Stimulated activated CD4-positive, alpha-beta T cell treated with anti-CD3 and anti-CD28 coated beads, Interleukin-4, amount 100 ng/mL, for 4 hours (primary cell): Measurements from ENCODE around the gene AMH.
A peak's percentile ranks its signal among the peaks of the same experiment; 100 is the strongest.

ENCODE experiments used
- DNase-seq, 2 experiments: peaks; one replicate each; pipeline ENCODE4 v3.0.0-alpha.2; 2020

The AMH gene

DNA sequence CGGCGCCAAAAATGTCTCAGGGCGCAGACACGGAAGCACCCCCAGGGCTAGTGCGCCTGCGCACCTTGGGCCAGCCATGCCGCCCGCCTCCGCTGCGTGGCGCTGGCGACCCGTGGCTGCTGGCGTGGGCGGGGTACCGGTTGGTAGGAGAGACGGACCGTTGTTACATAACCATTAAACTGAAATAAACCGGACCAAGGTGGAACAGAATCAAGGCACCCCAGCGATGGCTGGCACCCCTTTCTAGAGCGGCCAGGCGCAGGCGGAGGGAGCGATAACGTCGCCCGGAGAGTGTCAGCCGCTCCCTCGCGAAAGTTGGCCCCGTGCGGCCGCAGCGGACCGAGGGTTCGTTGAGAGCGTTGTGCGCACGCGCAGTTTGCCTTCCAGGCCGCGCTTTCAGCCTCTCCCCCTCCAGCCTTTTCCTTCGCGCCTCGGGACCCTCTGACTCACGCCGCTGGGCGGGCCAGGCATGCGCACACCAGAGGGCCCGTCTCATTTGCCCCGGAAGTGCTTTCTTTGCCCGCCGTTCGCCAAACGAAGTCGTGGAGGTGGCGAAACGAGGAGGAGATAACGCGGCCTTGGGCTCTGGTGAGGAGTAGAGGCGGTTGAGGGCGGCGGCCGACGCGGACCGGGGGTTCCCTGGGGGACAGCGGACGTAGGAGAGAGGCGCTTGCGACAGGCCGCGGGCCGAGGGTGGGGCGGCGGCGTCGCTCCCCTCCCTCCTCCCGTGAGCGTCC is 12.6 kb upstream of the AMH start, which contains the start of the genes PLEKHJ1 and SF3A2:
TSS of gene PLEKHJ1 (minus strand) at position 16 of the 737 bp plus-strand sequence. CDS start 81 bp downstream, outside the sequence.
TSS of gene SF3A2 (plus strand) at position 511 of the 737 bp plus-strand sequence. CDS start 6,595 bp downstream, outside the sequence.
- DNase-seq, result peak; percentile 97 to 98

DNA sequence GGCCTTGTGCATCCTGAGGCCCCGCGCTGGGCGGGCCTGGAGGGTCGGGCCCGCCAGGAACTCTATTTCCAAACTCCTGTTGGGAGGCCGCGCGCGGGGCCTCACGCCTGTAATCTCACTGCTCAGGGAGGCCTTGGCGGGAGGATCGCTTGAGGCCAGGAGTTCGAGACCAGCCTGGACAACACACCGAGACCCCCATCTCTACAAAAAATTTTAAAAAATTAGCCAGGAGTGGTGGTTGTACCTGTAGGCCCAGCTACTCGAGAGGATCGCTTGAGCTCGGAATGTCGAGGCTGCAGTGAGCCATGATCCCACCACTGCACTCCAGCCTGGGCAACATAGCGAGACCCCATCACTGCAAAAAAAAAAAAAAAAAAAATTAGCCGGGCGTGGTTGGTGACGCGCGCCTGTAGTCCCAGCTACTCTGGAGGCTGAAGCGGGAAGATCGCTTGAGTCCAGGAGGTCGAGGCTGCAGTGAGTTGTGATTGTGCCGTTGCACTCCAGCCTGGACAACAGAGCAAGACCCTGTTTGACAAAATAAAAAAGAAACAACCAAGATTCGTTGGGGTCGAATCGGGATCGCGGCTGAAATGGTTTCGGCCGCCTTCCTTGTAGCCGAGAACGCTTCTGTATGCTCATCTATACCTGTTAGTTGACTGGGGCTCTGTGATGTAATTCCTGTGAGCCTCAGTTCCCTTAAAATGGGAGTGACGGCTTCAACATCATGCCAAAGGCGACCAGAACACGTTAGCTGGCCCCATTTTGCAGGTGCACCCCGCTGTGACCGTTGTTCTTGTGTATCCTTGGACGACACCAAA is 11.9 kb upstream of the AMH start:
- no peak for DNase-seq

DNA sequence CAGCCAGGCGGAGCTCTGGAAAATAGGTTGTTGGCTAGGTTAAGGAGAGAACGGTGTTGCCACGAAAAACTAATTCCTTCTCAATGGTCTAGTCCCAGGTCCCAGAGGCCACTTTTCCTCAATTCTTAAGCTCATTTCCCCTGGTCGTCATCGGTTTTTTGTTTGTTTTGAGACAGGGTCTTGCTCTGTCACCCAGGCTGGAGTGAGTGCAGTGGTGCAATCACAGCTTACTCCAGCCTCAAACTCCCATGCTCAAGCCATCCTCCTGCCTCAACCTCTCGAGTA is 11.3 kb upstream of the AMH start:
- no peak for DNase-seq

DNA sequence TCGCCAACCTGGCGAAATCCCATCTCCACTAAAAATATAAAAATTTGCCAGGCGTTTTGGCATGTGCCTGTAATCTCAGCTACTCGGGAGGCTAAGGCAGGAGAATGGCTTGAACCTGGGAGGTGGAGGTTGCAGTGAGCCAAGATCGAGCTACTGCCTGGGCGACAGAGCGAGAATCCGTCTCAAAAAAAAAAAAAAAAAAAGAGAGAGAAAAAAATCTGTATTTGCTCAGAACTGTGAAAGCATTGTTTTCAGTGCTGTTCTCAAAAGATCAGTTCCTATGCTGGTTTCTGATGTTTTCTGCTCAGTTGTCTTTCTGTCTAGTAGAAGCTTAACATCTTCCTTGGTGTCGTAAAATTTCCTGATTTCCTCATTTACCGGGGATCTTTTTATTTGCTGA is 9.9 kb upstream of the AMH start:
- DNase-seq, result no peak

DNA sequence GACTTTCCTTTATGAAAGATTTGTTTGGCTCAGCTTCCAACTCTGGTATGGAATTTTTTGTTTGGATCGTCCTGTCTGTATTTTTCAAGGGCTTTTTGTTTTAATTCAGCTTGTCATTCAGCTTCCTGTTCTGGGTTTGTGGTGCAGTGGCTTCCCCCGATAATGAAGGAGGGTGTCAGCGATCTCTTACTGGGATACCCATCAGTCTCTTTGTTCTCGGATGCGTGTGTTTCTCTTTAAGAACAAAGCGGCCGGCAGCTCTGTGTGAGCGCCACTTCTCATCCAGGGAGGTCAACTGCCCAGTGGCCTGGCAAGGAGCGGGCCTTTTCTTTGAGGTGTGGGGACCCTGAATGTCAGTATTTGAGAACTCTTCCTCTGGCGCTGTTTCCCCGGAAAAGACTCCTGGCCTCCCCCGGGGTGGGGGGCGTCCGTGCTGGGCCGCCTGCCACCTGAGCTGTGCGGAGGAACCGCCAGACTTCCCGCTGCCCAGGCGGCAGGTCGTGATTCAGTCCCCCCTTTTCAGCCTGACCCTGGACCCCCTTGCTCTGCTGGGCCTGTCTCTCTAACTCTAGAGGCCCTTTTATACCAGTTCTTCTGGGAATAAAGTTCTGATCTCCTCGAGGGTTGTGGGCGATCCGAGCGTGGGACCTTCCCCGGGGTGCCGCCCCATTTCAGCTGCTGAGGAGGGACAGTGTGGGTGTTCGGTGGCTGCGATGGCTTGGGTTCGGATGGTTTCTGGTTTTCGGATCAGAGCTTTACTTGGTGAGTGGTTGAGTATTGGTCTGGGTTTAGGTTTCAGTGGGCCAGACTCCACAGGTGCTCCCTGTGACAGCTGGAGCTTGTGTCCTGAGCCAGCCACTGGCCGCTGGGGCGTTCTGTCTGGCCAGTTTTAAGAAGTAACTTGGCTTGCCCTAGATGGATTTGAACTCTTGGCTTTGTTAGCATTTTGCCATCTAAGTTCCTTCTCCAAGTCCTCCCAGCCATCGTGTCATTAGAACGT is 9.1 kb upstream of the AMH start:
- DNase-seq, result peak in 1 of 2 experiments; percentile 33

DNA sequence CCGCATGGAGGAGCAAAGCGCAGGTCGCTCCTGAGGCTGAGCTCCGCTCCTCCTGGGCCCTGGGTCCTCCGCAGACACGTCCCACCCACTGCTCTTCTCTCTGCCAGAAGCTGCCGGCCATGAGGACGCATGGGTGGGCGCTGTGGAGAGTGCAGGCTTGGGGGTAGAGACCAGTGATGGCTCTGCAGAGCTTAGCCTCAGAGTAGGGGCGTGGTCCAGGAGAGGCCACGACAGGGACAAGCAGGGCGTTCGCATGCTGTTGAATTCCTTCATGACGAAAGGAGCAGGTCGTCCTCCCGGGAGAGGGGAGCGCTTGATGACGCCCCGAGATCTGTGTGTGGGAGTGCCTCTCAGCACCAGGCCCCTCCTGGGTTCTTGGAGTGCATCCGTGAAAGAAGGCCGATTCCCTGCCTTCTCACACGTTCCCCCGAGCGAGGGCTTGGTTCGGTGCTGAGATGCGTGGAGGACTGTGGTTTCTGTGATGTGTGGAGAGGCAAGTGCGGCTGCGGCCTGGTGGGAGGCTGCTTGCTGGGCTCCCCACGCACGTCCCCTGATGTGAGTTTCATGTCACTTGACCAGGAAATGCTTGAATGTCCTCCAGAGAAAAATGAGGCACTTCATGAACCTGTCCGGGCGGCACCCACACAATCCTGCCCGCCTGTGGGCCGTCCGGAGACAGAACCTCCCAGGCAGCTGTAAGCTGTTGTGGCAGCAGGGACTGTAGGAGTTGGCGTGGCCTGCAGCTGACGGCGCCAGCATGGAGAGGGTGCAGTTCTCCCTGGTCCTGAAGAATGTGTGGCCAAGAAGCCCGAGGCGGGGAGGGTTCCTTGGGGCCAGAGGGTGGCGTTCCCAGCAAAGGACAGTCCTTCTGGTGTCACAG is 8.0 kb upstream of the AMH start:
- DNase-seq, result no peak

DNA sequence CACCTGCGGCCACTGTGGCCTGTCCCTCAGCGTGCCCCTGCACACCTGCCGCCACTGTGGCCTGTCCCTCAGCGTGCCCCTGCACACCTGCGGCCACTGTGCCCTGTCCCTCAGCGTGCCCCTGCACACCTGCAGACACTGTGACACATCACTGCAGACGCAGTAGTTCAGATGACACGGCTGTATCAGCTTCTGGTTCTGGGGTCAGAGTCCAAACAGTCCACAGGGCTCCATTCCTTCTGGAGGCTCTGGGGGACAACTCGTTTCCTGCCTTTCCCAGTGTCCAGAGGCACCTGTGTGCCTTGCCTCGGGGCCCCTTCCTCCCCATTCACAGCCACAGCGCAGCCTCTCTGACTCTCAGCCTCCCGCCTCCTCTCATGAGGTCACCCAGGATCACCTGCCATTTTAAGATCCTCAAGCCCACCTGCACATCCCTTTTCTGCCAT is 7.0 kb upstream of the AMH start:
- DNase-seq, result no peak

DNA sequence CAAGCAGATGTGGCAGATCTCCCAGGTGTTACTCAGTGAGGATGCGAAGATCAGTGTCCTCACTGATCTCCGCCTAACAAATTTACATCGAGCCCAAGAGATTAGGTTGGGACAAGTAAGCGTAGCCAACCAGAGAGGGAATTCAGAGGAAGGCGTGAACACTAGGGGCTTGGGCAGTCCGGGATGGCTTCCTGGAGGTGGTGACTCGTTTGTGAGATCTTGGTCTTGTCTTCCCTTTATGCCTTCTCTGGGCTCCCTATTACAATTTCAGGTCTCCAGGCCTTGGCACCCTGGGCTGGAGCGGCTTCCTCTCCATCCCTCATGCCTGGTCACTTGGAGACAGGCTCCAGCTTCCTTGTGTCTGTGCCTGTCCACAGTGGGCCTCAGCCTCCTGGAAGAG is 6.3 kb upstream of the AMH start:
- DNase-seq, result no peak

DNA sequence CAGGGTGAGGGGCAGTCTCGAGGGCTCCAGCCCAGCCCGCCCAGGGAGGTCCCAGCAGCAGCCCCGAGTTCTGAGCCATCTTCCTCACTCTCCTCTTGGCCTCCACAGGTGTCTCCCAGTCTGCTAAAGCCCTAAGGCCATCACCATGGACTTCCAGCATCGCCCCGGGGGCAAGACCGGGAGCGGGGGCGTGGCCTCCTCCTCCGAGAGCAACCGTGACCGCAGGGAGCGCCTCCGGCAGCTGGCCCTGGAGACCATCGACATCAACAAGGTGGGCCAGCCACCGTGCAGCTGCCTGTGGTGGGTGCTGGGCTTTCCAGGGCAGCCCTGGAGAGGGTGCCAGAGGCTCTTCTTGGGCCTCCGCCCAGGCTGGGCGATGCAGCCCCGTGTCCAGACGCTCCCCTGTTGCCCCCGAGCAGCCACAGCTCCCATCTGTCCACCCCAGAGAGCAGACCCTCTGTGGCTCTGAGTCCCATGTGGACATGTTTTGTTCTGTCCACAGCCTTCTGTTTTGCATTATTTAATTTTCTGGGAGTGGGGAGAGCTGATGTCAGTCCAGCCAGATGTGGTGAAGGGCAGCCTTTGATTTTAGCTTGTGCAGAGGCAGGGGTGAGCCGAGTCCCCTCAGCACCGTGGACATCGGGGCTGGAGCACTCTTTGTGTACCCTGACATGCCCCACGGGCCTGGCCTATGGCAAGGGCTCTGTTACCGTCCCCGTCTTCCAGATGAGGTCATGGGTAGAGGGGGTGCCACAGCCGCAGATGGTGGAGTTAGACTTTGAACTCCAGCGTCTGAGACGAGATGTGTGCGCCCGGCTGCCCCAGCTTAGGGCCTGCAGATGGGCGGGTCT is 5.6 kb upstream of the AMH start:
- DNase-seq, result no peak

DNA sequence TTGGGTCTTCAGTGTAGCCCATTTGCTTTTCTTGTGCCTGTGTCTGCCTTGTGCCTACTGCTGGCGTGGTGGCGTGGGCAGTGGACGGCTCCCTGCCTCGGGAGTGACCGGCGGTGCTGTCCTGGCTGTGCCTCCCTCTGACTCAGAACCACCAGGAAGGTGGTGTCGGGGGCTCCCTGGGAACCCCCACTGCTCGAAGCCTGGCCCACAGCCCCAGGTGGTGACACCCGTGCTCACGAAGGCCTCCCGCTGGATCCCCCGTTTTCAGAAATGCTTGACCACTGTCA is 5.1 kb upstream of the AMH start:
- no peak for DNase-seq

DNA sequence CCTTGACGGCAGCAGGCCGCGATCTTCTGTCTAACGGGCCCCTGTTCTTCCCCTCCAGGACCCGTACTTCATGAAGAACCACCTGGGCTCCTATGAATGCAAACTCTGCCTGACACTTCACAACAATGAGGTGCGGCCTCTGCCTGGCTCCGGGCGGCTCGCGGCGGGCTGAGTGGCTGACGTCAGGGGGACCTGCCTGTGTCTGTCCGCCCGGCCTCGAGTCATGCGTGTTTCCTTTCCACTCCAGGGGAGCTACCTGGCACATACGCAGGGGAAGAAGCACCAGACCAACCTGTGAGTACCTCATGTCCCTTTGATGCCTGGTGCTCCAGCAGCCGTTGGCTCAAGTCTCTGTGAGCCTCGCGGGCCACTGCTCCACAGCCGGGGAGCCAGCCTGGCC is 4.6 kb upstream of the AMH start:
- DNase-seq, result no peak

DNA sequence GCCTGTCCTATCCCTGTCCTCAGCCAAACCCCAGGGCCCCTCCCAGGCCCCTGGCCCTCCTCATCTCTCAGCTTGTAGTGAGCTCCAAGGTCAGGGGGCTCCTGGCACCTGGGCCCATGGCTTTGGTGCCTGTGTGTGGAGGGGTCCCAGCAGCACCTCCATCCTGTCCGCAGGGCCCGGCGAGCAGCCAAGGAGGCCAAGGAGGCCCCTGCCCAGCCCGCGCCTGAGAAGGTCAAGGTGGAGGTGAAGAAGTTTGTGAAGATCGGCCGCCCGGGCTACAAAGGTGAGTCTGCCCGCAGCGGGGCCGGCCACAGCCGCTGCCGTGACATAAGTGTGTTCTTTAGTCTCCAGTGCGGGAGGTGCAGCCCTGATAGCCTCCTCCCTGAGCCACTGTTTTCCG is 3.9 kb upstream of the AMH start:
- no peak for DNase-seq

DNA sequence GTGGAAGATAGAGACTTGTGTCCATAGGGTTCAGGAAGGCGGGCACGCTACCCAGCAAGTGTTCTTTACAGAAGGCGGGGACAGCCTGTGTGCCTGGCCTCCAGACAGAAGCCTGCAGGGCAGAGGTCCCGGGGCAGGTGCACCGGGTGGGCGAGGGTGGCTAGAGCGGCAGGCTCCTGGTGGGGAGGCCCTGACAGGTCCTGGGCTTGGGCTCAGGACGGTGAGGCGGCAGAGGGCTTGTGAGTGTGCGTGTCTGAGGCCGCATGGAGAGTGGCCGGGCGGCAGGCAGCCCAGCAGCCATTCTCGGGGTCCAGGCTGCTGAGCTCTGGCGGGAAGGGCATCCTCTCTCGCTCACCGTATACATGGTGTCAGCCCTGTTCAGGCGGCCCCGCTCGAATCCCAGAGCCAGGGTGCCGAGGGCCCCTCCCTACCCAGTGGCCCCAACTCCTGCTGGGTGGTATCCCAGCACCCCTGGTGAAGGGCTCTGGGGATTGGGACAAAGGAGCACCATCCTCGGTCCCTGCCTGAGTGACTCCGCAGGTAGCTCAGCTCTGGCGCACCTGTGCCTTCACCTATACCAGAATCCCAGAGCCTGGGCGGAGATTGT is 3.0 kb upstream of the AMH start:
- no peak for DNase-seq

DNA sequence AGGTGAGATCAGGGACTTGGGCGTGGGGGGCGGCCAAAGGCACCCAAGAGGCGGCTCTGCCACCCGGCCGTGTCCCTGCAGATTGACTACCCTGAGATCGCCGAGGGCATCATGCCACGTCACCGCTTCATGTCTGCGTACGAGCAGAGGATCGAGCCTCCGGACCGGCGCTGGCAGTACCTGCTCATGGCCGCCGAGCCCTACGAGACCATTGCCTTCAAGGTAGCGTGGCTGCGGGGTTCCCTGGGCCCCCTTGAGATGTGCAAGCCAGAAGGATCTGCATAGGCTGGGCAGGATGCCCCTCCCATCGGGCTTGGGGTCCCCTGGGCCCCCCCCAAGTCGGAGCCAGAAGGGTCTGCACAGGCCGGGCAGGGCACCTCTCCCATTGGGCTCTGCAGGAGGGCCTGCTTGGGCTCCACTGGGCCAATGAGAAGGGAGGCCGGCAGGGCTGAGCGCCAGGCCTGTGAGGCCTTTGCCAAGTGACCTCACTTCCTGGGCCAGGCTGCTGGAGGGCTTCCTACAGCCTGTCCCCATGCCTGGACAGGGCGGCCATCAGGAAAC is 2.2 kb upstream of the AMH start:
- DNase-seq, result no peak

DNA sequence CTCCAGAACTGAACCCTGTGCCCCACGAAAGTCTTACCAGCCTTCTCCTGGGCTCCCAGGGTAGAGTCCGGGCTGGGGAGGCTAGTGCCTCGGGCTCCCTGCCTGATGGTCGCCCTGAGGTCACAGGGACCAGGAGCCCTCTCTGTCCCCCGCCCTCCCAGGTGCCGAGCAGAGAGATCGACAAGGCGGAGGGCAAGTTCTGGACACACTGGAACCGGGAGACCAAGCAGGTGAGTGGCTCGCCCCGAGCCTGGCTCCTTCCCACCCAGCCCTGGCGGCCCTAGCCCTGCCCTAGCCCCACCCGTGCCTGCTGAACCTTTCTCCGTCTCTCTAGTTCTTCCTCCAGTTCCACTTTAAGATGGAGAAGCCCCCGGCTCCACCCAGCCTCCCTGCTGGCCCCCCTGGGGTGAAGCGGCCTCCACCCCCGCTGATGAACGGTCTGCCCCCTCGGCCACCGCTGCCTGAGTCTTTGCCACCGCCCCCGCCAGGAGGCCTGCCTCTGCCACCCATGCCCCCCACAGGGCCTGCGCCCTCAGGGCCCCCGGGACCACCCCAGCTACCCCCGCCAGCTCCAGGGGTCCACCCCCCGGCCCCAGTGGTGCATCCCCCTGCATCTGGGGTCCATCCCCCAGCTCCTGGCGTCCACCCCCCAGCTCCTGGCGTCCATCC is 1.6 kb upstream of the AMH start:
- no peak for DNase-seq

DNA sequence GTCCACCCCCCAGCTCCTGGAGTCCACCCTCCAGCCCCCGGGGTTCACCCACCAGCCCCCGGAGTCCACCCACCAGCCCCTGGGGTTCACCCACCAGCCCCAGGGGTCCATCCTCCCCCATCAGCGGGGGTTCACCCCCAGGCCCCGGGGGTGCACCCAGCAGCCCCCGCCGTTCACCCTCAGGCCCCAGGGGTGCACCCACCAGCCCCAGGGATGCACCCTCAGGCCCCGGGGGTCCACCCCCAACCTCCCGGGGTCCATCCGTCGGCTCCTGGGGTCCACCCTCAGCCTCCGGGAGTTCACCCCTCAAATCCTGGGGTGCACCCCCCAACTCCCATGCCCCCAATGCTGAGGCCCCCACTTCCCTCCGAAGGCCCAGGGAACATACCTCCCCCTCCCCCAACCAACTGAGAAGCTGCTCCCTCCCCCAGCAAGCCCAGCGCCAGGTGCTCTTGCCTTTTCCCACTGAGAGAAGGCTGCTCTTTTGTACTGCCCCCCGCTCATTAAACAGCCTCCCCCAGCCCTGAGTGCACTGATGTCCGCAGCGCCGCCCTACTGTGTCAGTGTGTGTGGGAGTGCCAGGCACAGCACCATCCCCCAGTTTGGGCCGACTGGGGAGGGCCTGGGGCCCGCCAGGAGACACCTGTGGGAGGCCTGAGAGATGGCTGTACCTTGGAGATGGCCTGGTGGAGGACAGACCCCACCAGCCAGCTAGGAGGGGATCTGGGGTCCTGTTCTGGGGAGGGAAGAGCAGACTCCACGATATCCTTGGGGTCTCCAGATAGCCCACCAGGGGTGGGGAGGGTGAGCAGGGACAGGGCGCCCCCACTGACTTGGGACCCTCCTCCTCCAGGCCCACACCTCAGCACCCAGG is 750 bp upstream of the AMH start:
- DNase-seq, result no peak

DNA sequence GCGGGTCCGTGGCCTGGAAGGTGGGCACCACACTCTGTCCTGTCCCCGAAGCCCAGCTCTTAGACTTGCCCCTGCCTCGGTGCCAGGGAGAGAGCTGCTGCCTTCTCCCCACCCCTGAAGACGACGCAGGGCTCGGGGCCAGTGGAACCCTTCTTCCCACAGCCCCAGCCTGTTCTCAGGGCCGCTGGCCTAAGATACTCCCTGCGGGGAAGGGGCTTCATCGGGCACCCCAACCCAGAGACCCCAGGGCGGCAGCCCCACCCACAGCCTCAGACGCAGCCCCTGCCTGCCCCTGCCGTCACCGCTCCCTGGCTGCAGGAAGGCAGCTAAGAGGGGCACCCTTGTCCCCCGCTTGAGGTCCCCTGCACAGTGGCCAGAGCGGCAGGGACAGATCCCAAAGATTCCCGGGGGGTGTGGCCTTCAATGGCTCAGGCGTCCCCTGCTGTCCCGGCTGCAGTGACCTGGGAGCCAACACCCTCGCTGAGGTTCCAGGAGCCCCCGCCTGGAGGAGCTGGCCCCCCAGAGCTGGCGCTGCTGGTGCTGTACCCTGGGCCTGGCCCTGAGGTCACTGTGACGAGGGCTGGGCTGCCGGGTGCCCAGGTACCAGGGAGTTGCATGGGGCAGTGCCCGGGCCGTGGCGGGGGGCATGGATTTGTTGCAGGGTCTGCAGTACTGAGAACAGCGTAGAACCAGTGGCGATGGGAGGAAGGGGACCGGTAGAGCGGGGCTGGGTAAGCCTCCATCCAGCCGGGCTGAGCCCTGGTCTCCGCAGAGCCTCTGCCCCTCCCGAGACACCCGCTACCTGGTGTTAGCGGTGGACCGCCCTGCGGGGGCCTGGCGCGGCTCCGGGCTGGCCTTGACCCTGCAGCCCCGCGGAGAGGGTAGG is 1.0 kb downstream of the AMH start:
- DNase-seq, result no peak

DNA sequence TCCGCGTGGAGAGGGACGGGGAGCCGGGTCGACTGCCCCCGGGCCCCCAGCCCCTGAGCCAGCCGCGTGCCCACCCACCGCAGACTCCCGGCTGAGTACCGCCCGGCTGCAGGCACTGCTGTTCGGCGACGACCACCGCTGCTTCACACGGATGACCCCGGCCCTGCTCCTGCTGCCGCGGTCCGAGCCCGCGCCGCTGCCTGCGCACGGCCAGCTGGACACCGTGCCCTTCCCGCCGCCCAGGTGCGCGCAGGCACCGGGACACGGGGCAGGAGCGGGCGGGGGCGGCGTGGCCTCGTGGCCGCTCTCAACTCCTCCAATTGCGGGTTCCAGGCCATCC is 1.6 kb downstream of the AMH start:
- DNase-seq, result no peak
